SK-N-MC (cell line): ENCODE measurements around the gene SCFD2.

Experiments
- DNase-seq: peaks from one replicate; pipeline ENCODE4 v3.0.0-alpha.2; 2011; ENCODE audit warnings: low read depth, low spot score
- H3K27ac ChIP-seq: fragments of 200-600 bp; sonication (generic); 2 replicates; pipeline ENCODE4 v1.5.1; 2016; ENCODE audit warnings: mixed run types
- H3K36me3 ChIP-seq: fragments of 200-600 bp; sonication (generic); 2 replicates; pipeline ENCODE4 v1.6.1; 2017; ENCODE audit warnings: antibody characterized with exemption, low read length, mixed read lengths; ENCODE audit not compliant: insufficient read depth
- H3K4me3 ChIP-seq: fragments of 200-600 bp; sonication (generic); 2 replicates; pipeline ENCODE4 v1.5.1; 2016
- H3K9ac ChIP-seq: fragments of 200-600 bp; sonication (generic); 2 replicates; pipeline ENCODE4 v1.8.0; 2017; ENCODE audit warnings: mixed run types, mixed read lengths; ENCODE audit not compliant: insufficient read length
- H3K9me3 ChIP-seq: fragments of 200-600 bp; sonication (generic); 2 replicates; pipeline ENCODE4 v1.6.1; 2017; ENCODE audit warnings: low read depth, mild to moderate bottlenecking, antibody characterized with exemption, low read length, moderate library complexity, mixed read lengths
- EZH2 ChIP-seq: fragments of 200-600 bp; sonication (generic); IDR thresholded peaks from one replicate; pipeline ENCODE4 v1.6.1; 2017; ENCODE audit warnings: antibody characterized with exemption
- FOXP2 ChIP-seq: optimal IDR thresholded peaks from 2 replicates; pipeline ENCODE3; 2011; ENCODE audit warnings: mild to moderate bottlenecking, moderate library complexity; ENCODE audit not compliant: insufficient read depth; ENCODE audit errors: extremely low read length, control extremely low read depth
- POLR2AphosphoS5 ChIP-seq: IDR thresholded peaks from 2 replicates; pipeline ENCODE4 v1.6.1; 2012; ENCODE audit warnings: mild to moderate bottlenecking, low read depth, low read length, borderline replicate concordance

SCFD2 gene

DNA sequence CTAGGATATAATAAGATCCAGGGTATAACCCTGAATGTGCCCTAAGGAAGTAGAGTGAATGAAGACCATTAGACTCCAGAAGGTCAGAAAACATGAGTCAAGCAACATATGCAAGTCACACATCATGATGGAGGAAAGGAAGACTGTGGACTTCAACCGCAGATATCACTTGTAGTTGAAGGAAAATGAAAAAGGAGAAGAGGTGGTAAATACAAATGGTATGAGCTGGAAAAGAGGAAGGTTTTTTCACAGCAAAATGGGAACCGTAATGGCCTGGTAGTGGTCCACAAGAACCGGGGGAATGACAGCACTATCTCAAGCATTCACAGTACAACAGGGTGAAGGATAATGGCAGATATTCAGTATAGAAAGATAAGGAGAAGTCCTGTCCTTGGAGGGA is 5.2 kb upstream of the SCFD2 start:
- Histone ChIP-seq H3K27ac (no peak overlapping the region), H3K9me3 (no peaks in the 10 kb centered on the region)

DNA sequence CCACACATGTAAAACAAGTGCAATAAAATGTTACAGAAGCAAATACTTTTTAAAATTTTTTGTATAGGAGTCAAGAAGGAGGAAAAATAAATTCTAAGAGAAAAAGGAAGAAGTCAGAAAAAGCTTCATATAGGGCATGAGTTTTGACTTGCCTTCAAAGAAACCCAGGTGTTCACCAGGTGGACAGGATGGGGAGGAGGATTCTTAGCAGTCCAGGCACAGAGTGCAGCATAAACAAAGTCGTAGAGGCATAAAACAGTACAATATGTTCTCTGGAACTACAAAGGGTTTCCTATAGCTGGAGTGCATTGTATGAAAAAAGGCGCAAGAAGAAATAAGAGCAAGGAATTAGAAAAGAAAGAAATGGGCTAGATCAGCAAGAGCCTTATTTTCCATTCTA is 1.9 kb upstream of the SCFD2 start:
- H3K27ac ChIP-seq = no peak overlapping the region
- no peak overlapping the region for H3K4me3 ChIP-seq
- no peaks in the 10 kb centered on the region for H3K36me3 ChIP-seq
- no peak for DNase-seq
- TF ChIP-seq FOXP2 (no peak), POLR2AphosphoS5 (no peak), EZH2 (no peak)
- H3K9me3 ChIP-seq = no peaks in the 10 kb centered on the region
- H3K9ac ChIP-seq = no peak overlapping the region

More for the DNA sequence above, 5.2 kb upstream of the SCFD2 start:
- Histone ChIP-seq H3K4me3 (no peak overlapping the region), H3K36me3 (no peaks in the 10 kb centered on the region), H3K9ac (no peak overlapping the region)
- no peak for TF ChIP-seq POLR2AphosphoS5
- TF ChIP-seq FOXP2 = no peak
- no peak for TF ChIP-seq EZH2
- DNase-seq = no peak

DNA sequence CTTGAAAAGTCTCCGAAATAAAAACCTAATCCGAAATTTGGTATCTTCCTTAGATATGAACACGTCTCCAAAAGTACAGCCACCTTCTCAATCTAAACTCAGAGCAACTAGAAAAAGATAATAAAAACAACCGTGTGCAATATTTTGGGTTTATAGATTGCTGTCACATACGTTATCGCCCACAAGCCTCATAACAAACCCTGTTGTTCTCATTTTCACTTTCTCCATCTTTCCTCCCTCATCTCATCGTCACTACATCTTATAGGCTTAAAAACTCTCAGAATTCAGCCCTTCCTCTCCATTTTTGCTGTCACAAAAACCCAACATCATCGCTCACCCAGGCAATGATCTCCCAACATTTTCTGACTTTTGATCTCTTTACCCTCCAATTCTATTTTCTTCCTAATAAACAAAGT is 448 bp upstream of the SCFD2 start:
- H3K4me3 ChIP-seq = peak overlapping the region; percentile 95
- H3K27ac ChIP-seq = 0 out of 2 replicates have a peak overlapping the region, but pooled peaks have one; percentile 10
- peak overlapping the region; percentile 21 for H3K9ac ChIP-seq
- TF ChIP-seq POLR2AphosphoS5 = no peak
- TF ChIP-seq FOXP2 = no peak
- no peak for TF ChIP-seq EZH2
- H3K9me3 ChIP-seq = no peaks in the 10 kb centered on the region
- no peak for DNase-seq
- no peaks in the 10 kb centered on the region for H3K36me3 ChIP-seq

DNA sequence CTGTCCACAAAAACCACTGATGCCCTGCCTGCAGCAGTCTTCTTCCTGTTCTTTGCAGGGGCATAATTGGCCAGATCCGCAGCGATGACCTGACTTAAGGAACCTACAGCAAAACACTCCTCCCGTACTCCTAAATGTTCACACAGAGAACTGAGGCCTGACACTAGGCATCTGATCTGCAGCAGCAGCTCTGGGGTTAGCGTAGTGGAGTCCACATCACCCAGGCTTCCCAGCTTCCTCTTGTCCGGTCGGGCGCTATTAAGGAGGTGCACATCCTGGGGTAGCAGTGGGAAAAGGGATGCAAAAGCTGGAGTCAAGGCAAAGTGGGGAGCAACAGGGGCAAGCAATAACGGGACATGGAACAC is 758 bp downstream of the SCFD2 start:
- Histone ChIP-seq H3K9ac (peak overlapping the region; percentile 80), H3K36me3 (no peaks in the 10 kb centered on the region), H3K9me3 (no peaks in the 10 kb centered on the region), H3K4me3 (peak overlapping the region; percentile 95), H3K27ac (no peak overlapping the region)
- TF ChIP-seq FOXP2 (no peak), EZH2 (no peak), POLR2AphosphoS5 (no peak)
- no peak for DNase-seq

DNA sequence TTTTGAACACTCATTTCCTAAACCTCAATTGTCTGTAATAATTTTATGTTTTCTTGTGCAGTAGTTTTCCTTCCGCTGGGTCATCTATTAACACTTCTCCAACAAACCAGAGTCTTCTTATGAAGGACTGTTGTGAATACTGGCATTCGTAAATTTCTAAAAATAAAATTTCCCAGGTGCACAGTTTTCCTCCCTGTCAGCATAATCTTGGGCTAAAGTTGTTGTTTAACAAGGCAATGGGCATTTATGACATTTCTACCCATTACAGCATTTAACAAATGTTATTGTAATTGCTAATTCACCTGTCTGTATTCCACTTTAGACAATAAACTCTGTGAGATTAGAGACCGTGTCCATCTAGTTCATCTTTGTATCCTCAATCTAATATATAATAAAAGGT is 1.2 kb downstream of the SCFD2 start:
- Histone ChIP-seq H3K9me3 (no peaks in the 10 kb centered on the region), H3K27ac (no peak overlapping the region), H3K4me3 (peak overlapping the region; percentile 95), H3K9ac (peak overlapping the region; percentile 80), H3K36me3 (no peaks in the 10 kb centered on the region)
- TF ChIP-seq POLR2AphosphoS5 (no peak), FOXP2 (no peak), EZH2 (no peak)
- DNase-seq = no peak

DNA sequence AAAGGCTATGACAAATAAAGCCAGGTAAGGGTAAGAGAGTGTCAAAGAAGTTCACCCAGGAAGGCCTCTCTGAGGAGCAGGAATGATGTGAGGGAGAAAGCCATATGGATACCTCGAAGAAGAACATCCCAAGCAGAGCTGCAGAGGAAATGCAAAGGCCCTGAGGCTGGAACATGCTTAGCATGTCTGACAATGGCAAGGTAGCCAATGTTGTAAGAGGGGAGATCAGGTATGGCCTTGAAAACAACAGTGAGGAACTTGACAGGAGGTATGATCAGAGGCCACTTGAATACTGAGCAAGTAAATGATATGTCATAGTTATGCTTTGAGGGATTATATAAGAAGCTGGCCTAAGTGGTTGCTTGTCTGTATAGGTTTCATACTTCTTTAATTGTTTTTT is 3.8 kb downstream of the SCFD2 start:
- Histone ChIP-seq H3K9me3 (no peaks in the 10 kb centered on the region), H3K9ac (no peak overlapping the region), H3K36me3 (no peaks in the 10 kb centered on the region), H3K4me3 (no peak overlapping the region), H3K27ac (no peak overlapping the region)
- no peak for TF ChIP-seq POLR2AphosphoS5
- TF ChIP-seq EZH2 = no peak
- TF ChIP-seq FOXP2 = no peak
- DNase-seq = no peak

DNA sequence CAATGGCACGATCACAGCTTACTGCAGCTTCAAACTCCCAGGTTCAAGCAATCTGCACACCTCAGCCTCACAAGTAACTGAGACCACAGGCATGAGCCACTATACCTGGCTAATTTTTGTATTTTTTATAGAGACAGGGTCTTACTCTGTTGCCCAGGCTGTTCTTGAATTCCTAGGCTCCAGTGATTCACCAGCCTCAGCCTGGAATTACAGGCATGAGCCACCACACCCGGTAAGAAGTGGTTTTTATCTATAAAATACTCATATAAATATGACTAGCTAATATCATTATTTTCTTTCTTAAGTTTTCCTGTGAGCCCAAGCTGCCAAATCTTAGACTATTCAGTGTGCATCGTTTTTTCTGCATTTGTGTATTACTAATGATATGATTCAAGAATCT is 4.4 kb downstream of the SCFD2 start:
- no peak for DNase-seq
- H3K36me3 ChIP-seq = no peaks in the 10 kb centered on the region
- no peak overlapping the region for H3K9ac ChIP-seq
- no peaks in the 10 kb centered on the region for H3K9me3 ChIP-seq
- H3K4me3 ChIP-seq = no peak overlapping the region
- H3K27ac ChIP-seq = no peak overlapping the region
- TF ChIP-seq FOXP2 (no peak), POLR2AphosphoS5 (no peak), EZH2 (no peak)

DNA sequence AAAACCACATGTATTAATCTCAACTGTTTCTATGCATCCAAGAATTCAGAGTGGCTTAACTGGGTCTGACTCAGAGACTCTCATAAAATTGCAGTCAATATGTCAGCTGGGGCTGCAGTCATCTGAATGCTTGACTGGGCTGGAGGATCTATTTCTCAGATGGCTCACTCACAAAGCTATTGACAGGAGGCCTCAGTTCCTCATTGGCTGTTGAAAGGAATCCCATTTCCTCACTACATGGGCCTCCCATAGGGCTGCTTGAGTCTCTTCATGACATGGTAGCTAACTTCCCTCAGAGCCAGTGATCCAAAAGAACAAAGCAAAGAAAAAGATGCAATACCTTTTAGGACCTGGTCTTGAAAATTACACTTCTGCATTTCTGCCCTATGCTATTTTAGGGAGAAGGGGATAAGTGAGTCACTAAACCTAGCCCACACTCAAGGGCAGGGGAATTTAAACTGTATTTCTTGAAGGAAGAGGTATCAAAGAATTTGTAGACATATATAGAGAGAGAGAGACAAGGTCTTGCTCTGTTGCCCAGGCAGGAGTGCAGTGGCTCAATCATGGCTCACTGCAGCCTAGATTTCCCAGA is 9.8 kb downstream of the SCFD2 start:
- no peak overlapping the region for H3K9ac ChIP-seq
- TF ChIP-seq FOXP2 (no peak), POLR2AphosphoS5 (no peak), EZH2 (no peak)
- no peak overlapping the region for H3K4me3 ChIP-seq

DNA sequence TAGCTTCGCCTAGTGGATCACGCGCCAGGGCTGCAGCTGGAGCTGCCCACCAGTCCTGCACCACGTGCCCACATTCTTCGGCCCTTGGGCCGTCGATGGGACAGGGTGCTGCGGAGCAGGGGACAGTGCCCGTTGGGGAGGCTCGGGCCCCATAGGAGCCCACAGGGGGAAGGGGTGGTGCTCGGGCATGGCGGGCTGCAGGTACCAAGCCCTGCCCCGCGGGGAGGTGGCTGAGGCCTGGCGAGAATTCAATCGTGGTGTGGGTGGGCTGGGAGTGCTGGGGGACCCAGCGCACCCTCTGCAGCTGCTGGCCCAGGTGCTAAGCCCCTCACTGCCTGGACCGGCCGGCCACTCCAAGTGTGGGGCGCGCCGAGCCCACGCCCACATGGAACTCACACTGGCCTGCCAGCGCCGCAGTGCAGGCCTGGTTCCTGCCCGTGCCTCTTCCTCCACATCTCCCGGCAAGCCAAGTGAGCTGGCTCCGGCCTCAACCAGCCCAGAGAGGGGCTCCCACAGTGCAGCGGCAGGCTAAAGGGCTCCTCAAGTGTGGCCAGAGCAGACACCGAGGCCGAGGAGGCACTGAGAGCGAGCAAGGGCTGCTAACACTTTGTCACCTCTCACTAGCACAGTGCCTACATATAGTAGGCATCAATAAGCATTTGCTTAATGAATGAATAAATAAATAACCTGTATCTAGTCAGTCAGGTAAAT is 11.7 kb downstream of the SCFD2 start:
- no peak for DNase-seq
- no peak for TF ChIP-seq EZH2
- no peak for TF ChIP-seq POLR2AphosphoS5
- no peak for TF ChIP-seq FOXP2
- no peak overlapping the region for H3K4me3 ChIP-seq
- H3K27ac ChIP-seq = no peak overlapping the region
- no peaks in the 10 kb centered on the region for H3K9me3 ChIP-seq
- H3K36me3 ChIP-seq = peaks cover 9% of the 10 kb centered on the region; the same call in 1 of the 2 replicates
- H3K9ac ChIP-seq = no peak overlapping the region

More for the DNA sequence above, 9.8 kb downstream of the SCFD2 start:
- DNase-seq = no peak
- H3K27ac ChIP-seq = no peak overlapping the region
- no peaks in the 10 kb centered on the region for H3K9me3 ChIP-seq
- H3K36me3 ChIP-seq = peaks cover 9% of the 10 kb centered on the region; the same call in 1 of the 2 replicates
